Measurements from ENCODE around the gene KIAA0319L. TPM values are rescaled to one million over a fixed set of nuclear protein-coding genes. Genes with fewer than 3 reads are reported as not detected.
"Not testable (repeated sequence)": the region's sequence is repeated elsewhere in the genome, so short reads cannot be mapped to it uniquely, and the experiment has no call there.

Gene KIAA0319L
- total RNA-seq, 2 experiments from 2014 or later: 22.6 to 27.0 TPM

- CTCF ChIA-PET: interaction anchor here (1.4 to 1.7 kb wide), 2 partner anchors 14 to 130 kb away, joined by 4 read pairs; no protein-coding TSS in a partner anchor
- POLR2A ChIA-PET: not testable (repeated sequence)
Measured at GRCh38 chr1:35585805-35586204, 28.6 kb upstream of the KIAA0319L start.

GRCh38 chr1:35585281-35585680, 28.1 kb upstream of the KIAA0319L start:
- ChIA-PET POLR2A (no interaction called here), CTCF (interaction anchor here (1.4 to 1.8 kb wide), 3 partner anchors 13 to 134 kb away, joined by 4 to 7 read pairs (median 4); no protein-coding TSS in a partner anchor)

GRCh38 chr1:35581621-35582020, 24.4 kb upstream of the KIAA0319L start:
- CTCF ChIA-PET, POLR2A ChIA-PET: not testable (repeated sequence)

GRCh38 chr1:35580949-35581388, 23.8 kb upstream of the KIAA0319L start:
- CTCF ChIA-PET: interaction anchor here (1.6 kb wide), 1 partner anchor 12 kb away, joined by 7 read pairs; no protein-coding TSS in a partner anchor
- POLR2A ChIA-PET: interaction anchor here (0.5 kb wide), 1 partner anchor 195 kb away, joined by 3 read pairs; no protein-coding TSS in a partner anchor

- CTCF ChIA-PET: interaction anchor here (0.6 to 2.6 kb wide), 6 partner anchors 8 to 330 kb away, joined by 3 to 10 read pairs (median 4); partner anchors contain the start of gene CLSPN
- POLR2A ChIA-PET: interaction anchor here (0.6 to 1.4 kb wide), 5 partner anchors 73 to 351 kb away, joined by 3 to 5 read pairs (median 3); no protein-coding TSS in a partner anchor
Measured at GRCh38 chr1:35577071-35577998, 20.1 kb upstream of the KIAA0319L start.

GRCh38 chr1:35576766-35577070, 19.5 kb upstream of the KIAA0319L start:
- CTCF ChIA-PET: interaction anchor here (0.6 to 2.6 kb wide), 5 partner anchors 12 to 330 kb away, joined by 3 to 10 read pairs (median 5); partner anchors contain the start of gene CLSPN
- POLR2A ChIA-PET: not testable (repeated sequence)

- CTCF ChIA-PET: interaction anchor here (0.6 to 2.6 kb wide), 5 partner anchors 12 to 329 kb away, joined by 3 to 10 read pairs (median 5); partner anchors contain the start of gene CLSPN
- POLR2A ChIA-PET: no interaction called here
Measured at GRCh38 chr1:35576061-35576765, 19.0 kb upstream of the KIAA0319L start.

GRCh38 chr1:35575416-35575958, 18.3 kb upstream of the KIAA0319L start:
- ChIA-PET CTCF (interaction anchor here (2.6 kb wide), 1 partner anchor 140 kb away, joined by 10 read pairs; no protein-coding TSS in a partner anchor), POLR2A (no interaction called here)

- ChIA-PET CTCF (interaction anchor here (1.3 kb wide), 1 partner anchor 153 kb away, joined by 3 read pairs; no protein-coding TSS in a partner anchor), POLR2A (no interaction called here)
Measured at GRCh38 chr1:35574655-35575415, 17.6 kb upstream of the KIAA0319L start.

GRCh38 chr1:35574125-35574654, 17.0 kb upstream of the KIAA0319L start:
- CTCF ChIA-PET: interaction anchor here (1.3 to 3.7 kb wide), 3 partner anchors 9 to 153 kb away, joined by 3 to 12 read pairs (median 9); no protein-coding TSS in a partner anchor
- POLR2A ChIA-PET: no interaction called here

GRCh38 chr1:35573198-35574124, 16.3 kb upstream of the KIAA0319L start, which contains the start of gene TFAP2E:
Gene TFAP2E (plus strand): TSS chr1:35573314. CDS start chr1:35573578, 264 bp downstream.
- ChIA-PET CTCF (interaction anchor here (1.3 to 3.7 kb wide), 5 partner anchors 9 to 154 kb away, joined by 3 to 12 read pairs (median 5); no protein-coding TSS in a partner anchor), POLR2A (interaction anchor here (0.7 kb wide), 1 partner anchor 12 kb away, joined by 3 read pairs; no protein-coding TSS in a partner anchor)

GRCh38 chr1:35572296-35572695, 15.1 kb upstream of the KIAA0319L start:
- POLR2A ChIA-PET: interaction anchor here (0.7 kb wide), 1 partner anchor 11 kb away, joined by 3 read pairs; no protein-coding TSS in a partner anchor
- CTCF ChIA-PET: interaction anchor here (1.3 to 3.7 kb wide), 4 partner anchors 11 to 144 kb away, joined by 4 to 12 read pairs (median 5); no protein-coding TSS in a partner anchor

- CTCF ChIA-PET: interaction anchor here (0.6 to 3.7 kb wide), 4 partner anchors 120 to 202 kb away, joined by 3 to 13 read pairs (median 10); no protein-coding TSS in a partner anchor
Measured at GRCh38 chr1:35571263-35571662, 14.1 kb upstream of the KIAA0319L start.

GRCh38 chr1:35570589-35571137, 13.5 kb upstream of the KIAA0319L start:
- ChIA-PET POLR2A (no interaction called here), CTCF (interaction anchor here (0.9 to 3.7 kb wide), 3 partner anchors 119 to 202 kb away, joined by 8 to 13 read pairs (median 12); no protein-coding TSS in a partner anchor)

More at GRCh38 chr1:35571263-35571662, 14.1 kb upstream of the KIAA0319L start:
- POLR2A ChIA-PET: no interaction called here

GRCh38 chr1:35569936-35570335, 12.7 kb upstream of the KIAA0319L start:
- POLR2A ChIA-PET: no interaction called here

GRCh38 chr1:35568975-35569395, 11.8 kb upstream of the KIAA0319L start:
- POLR2A ChIA-PET: interaction anchor here (0.7 kb wide), 1 partner anchor 203 kb away, joined by 3 read pairs; no protein-coding TSS in a partner anchor

More at GRCh38 chr1:35569936-35570335, 12.7 kb upstream of the KIAA0319L start:
- CTCF ChIA-PET: interaction anchor here (2.0 kb wide), 1 partner anchor 145 kb away, joined by 13 read pairs; no protein-coding TSS in a partner anchor

More at GRCh38 chr1:35568975-35569395, 11.8 kb upstream of the KIAA0319L start:
- CTCF ChIA-PET: interaction anchor here (0.7 to 3.0 kb wide), 27 partner anchors 9 to 234 kb away, joined by 3 to 20 read pairs (median 3); partner anchors contain the start of genes C1orf216 and KIAA0319L

Measured in activated CD8-positive, alpha-beta memory T cell treated with anti-CD3 and anti-CD28 coated beads for 36 hours (primary cell).